Muscle layer of colon (tissue), 2 donors: ENCODE measurements around the gene GPR119.
"Not testable (repeated sequence)": the region's sequence is repeated elsewhere in the genome, so short reads cannot be mapped to it uniquely, and the experiment has no call there.

Source experiments
- H3K27ac ChIP-seq: one replicate; pipeline ENCODE4 v1.7.0; 2013; ENCODE audit warnings: low read depth, mild to moderate bottlenecking, low read length, moderate library complexity
- H3K27me3 ChIP-seq, 2 donors: one replicate each; pipeline ENCODE4 v1.7.0; 2013; ENCODE audit warnings: low read length in 2 of 2, mild to moderate bottlenecking in 2 of 2; ENCODE audit not compliant: insufficient read depth in 2 of 2, control insufficient read depth in 1 of 2
- H3K36me3 ChIP-seq: one replicate; pipeline ENCODE4 v1.7.0; 2013; ENCODE audit warnings: mild to moderate bottlenecking, low read length; ENCODE audit not compliant: insufficient read depth
- H3K4me1 ChIP-seq: one replicate; pipeline ENCODE4 v1.7.0; 2013; ENCODE audit warnings: mild to moderate bottlenecking, low read length; ENCODE audit not compliant: insufficient read depth
- H3K4me3 ChIP-seq, 2 donors: one replicate each; pipeline ENCODE4 v1.7.0; 2013; ENCODE audit warnings: low read length in 2 of 2, low read depth in 1 of 2, mild to moderate bottlenecking in 1 of 2, moderate library complexity in 1 of 2
- H3K9ac ChIP-seq: one replicate; pipeline ENCODE4 v1.7.0; 2013; ENCODE audit warnings: low read length
- H3K9me3 ChIP-seq: one replicate; pipeline ENCODE4 v1.7.0; 2013; ENCODE audit warnings: mild to moderate bottlenecking, low read length
- donor health status: abdominal sarcoma.
- donor health status: Adenocarcinoma of cecum.

Gene GPR119

DNA sequence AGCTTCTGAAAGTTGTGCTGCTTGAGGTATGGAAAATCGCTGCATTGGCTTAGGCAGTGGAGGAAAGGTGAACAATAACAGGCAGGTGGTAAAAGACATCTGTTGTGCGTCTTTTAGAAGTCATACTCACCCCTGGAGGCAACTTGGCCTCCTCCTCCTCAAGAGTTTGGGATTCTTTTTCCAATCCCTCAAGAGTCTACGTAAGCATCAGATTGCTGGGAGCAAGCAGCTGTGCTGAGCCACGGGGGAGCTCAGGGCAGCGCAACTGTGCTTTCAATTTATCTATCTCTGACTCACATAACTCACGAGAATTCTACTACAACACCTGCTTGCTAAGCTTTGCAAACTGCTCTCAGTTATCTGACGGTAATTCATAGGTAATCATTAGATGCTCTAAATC is 9.9 kb upstream of the GPR119 start:
- H3K4me1 ChIP-seq = no peaks in the 10 kb centered on the region
- no peaks in the 10 kb centered on the region for H3K36me3 ChIP-seq
- H3K9me3 ChIP-seq = no peaks in the 10 kb centered on the region
- H3K4me3 ChIP-seq = no peak overlapping the region
- H3K27me3 ChIP-seq = peaks cover 0 to 4% of the 10 kb centered on the region in 2 donors
- H3K27ac ChIP-seq = no peak overlapping the region
- H3K9ac ChIP-seq = no peak overlapping the region

DNA sequence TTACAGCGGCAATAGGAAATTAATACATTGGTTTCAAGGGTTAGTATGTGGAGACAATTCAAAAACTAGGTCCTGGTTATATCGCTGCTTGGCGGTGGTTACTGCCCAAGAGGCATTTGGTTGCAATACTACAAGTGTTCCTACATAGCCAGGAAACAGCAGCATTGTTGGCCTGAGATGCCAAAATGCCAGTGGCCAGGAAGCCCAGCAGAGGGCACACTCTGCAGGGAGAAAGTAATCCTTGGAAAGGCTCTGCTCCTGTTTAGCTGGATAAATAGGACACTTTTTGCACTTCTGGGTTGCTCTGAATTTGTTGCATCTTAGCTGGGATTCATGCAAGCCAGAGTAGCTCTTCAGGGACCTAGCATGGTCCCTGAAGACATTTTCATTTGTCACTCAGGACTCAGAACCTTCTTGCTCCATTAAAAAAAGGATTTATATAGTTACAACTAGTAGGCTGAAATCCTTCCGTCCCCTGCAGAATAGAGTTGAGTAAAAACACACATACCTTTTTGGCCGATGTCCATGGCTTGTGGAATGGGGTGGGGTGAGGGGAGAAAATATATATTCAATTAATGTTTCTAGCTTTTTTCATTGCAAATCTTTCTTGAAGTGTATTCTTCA is 8.1 kb upstream of the GPR119 start:
- Histone ChIP-seq H3K4me3 (no peak overlapping the region), H3K27ac (no peak overlapping the region), H3K9ac (no peak overlapping the region), H3K9me3 (no peaks in the 10 kb centered on the region), H3K36me3 (no peaks in the 10 kb centered on the region), H3K4me1 (no peaks in the 10 kb centered on the region), H3K27me3 (peaks cover 0 to 4% of the 10 kb centered on the region in 2 donors)

DNA sequence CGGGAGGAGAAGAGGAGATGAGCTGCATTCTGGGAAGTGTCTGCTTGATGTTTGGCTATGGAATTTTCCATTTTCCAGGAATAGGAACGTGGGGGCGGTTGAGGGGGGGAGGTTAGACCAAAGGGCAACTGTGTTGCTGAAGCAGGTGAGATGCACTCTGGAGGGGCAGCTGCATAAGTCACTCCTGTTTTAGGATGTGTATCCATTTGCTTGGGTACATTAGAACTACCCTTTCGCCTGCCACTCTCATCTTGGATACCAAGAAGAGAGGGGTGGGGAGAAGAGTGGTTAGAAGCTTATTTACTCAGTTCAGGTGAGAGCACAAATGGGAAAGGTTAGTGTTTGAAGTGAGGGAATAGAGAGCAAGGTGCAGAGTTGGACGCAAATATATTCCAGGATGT is 934 bp upstream of the GPR119 start:
- no peaks in the 10 kb centered on the region for H3K9me3 ChIP-seq
- H3K36me3 ChIP-seq = no peaks in the 10 kb centered on the region
- no peak overlapping the region for H3K9ac ChIP-seq
- H3K4me3 ChIP-seq = no peak overlapping the region
- H3K4me1 ChIP-seq = no peaks in the 10 kb centered on the region
- no peak overlapping the region for H3K27ac ChIP-seq
- peaks cover 0 to 15% of the 10 kb centered on the region in 2 donors for H3K27me3 ChIP-seq

DNA sequence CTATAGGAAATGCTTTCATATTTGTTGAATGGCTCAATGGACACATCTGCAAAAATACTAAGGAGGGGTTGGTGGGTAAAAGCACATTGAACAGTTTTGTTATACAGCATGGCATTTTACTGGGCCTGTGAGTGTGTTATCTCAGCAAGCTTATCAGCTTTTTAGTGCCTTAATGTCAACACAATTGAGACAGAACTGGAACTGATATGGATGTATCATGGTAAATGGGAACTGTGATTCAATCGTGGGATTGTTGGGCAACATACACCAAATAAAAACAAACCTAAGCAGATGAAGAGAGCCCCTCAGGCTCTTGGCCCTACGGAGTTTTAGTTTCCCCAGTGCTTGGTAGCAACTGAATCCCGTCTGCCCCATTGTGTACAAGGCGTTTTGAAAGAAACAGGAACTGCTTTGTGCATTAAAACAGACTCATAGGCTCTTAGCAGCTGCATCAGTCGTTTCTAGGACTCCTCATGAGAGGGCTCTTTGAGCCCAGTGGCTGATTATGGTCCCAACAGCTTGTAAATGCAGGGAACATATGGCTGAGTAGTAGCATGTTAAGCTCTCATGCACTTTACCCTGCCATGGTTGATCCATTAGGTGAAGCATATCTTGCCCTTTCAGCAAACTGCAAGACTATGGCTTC is 7.3 kb downstream of the GPR119 start:
- Histone ChIP-seq H3K4me3 (no peak overlapping the region), H3K27me3 (peaks cover 0 to 6% of the 10 kb centered on the region in 2 donors), H3K4me1 (no peaks in the 10 kb centered on the region), H3K9me3 (no peaks in the 10 kb centered on the region), H3K27ac (no peak overlapping the region), H3K36me3 (no peaks in the 10 kb centered on the region), H3K9ac (no peak overlapping the region)

DNA sequence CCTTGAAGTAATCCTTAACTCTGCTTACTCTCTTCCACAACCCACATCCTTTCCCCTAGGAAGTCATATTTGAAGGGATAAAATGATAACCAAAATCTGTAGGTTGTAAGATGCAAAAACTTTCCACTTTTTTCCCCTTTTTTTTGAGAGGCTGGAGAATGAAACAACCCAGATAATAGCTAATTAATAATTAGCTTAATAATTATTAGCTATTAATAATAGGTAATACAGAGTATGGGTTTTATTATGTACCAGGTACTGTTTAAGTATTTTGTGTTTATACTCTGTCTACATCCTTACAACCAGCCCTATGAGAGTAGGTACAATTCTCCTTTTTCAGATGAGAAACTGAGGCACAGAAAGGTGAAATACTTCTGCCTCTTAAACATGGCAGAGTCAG is 9.4 kb downstream of the GPR119 start:
- no peaks in the 10 kb centered on the region for H3K36me3 ChIP-seq
- H3K4me3 ChIP-seq = no peak overlapping the region
- no peak overlapping the region for H3K9ac ChIP-seq
- H3K27me3 ChIP-seq = no peaks in the 10 kb centered on the region
- H3K4me1 ChIP-seq = no peaks in the 10 kb centered on the region
- no peaks in the 10 kb centered on the region for H3K9me3 ChIP-seq
- H3K27ac ChIP-seq = no peak overlapping the region

DNA sequence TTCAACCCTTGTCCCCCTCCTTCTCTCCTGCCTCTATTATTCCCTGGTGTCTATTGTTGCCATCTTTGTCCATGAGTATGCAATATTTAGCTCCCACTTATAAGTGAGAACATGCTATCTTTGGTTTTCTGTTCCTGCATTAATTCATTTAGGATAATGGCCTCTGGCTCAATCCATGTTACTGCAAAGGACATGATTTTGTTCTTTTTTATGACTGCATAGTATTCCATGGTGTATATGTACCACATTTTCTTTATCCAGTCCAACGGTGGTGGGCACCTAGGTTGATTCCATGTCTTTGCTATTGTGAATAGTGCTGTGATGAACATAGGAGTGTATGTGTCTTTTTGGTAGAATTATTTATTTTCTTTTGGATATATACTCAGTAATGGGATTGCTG is 33.4 kb downstream of the GPR119 start:
- H3K27me3 ChIP-seq, H3K4me1 ChIP-seq, H3K27ac ChIP-seq, H3K9me3 ChIP-seq, H3K36me3 ChIP-seq, H3K9ac ChIP-seq, H3K4me3 ChIP-seq: not testable (repeated sequence)

DNA sequence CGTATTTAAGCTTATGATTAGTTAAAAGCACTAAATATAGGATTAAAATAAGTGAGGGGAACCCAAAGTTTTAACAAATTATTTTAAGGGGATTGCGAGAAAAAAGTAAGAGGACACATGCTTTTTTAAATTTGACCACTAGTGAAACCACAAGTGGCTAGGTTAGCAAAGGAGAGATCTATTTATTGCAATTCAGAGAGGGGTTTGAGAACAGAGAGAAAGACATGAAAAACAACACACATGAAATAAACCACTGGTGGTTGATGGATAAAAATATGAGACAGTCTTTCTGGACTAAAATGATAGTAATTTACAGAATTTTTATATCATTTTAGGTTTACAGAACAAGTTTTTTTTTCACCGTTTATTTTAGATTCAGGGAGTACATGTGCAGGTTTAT is 33.9 kb downstream of the GPR119 start:
- no peaks in the 10 kb centered on the region for H3K4me1 ChIP-seq
- no peaks in the 10 kb centered on the region for H3K27me3 ChIP-seq
- H3K9ac ChIP-seq = no peak overlapping the region
- H3K4me3 ChIP-seq = no peak overlapping the region
- no peak overlapping the region for H3K27ac ChIP-seq
- H3K9me3 ChIP-seq = no peaks in the 10 kb centered on the region
- no peaks in the 10 kb centered on the region for H3K36me3 ChIP-seq

DNA sequence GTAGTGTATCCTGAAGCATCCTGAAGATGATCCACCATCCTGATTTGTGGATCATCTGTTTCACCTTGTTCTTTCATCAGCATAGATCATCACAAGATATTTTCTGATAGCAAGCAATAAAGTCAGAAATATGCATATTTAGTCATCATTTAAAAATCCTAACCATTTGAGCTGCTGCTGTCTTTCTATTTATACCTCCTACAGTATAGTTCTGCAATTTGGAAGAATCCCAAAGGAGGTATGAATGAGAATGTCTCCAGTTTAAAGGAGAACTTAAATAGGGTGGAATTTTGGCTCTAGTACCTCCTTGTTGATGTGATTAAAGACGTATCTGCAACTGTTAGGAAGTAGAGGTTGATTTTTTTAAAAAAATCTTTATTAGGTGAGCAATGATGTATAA is 38.2 kb downstream of the GPR119 start:
- Histone ChIP-seq H3K4me1 (no peaks in the 10 kb centered on the region), H3K27me3 (no peaks in the 10 kb centered on the region), H3K27ac (no peak overlapping the region), H3K9ac (no peak overlapping the region), H3K9me3 (no peaks in the 10 kb centered on the region), H3K36me3 (no peaks in the 10 kb centered on the region), H3K4me3 (no peak overlapping the region)

DNA sequence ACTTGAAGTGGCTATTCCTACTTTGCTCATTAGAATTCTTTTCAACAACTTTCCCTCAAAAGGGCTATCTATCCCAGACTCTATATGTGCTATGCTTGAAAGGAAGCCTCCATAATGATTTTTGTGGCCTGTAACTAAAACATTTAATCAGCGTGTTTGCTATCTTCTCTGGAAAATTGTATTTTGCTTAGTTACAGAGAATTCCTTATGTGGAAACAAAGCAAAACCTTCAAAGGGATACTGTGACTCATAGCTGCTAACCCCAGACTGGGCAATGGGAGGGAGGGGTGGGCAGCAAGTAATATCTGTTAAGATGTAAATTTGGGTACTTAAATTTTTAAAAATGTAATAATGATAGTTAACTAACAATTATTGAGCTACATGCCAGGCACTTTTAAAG is 42.1 kb downstream of the GPR119 start:
- H3K9ac ChIP-seq = no peak overlapping the region
- no peak overlapping the region for H3K27ac ChIP-seq
- no peak overlapping the region for H3K4me3 ChIP-seq
- H3K27me3 ChIP-seq = no peaks in the 10 kb centered on the region
- H3K4me1 ChIP-seq = no peaks in the 10 kb centered on the region
- no peaks in the 10 kb centered on the region for H3K36me3 ChIP-seq
- no peaks in the 10 kb centered on the region for H3K9me3 ChIP-seq

DNA sequence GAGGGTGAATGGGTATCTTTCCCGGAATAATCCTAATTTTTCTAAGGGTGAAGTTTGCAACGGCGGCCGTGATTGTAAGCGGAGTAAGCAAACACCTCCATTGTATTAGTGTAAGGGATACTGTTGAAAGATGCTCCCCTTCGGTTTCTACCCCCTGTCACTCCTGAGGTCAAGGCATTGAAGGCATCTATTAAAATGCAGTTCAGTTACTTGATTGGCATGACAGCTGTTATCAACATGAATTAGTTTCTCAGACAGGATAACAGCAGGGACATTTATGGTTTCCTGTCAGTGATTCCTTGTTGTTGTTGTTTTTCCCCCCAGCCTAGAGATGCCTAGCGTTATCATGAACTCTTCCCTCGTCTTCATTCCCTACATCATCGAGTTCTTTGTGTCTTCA is 45.2 kb downstream of the GPR119 start:
- no peaks in the 10 kb centered on the region for H3K36me3 ChIP-seq
- no peak overlapping the region for H3K27ac ChIP-seq
- H3K9ac ChIP-seq = no peak overlapping the region

DNA sequence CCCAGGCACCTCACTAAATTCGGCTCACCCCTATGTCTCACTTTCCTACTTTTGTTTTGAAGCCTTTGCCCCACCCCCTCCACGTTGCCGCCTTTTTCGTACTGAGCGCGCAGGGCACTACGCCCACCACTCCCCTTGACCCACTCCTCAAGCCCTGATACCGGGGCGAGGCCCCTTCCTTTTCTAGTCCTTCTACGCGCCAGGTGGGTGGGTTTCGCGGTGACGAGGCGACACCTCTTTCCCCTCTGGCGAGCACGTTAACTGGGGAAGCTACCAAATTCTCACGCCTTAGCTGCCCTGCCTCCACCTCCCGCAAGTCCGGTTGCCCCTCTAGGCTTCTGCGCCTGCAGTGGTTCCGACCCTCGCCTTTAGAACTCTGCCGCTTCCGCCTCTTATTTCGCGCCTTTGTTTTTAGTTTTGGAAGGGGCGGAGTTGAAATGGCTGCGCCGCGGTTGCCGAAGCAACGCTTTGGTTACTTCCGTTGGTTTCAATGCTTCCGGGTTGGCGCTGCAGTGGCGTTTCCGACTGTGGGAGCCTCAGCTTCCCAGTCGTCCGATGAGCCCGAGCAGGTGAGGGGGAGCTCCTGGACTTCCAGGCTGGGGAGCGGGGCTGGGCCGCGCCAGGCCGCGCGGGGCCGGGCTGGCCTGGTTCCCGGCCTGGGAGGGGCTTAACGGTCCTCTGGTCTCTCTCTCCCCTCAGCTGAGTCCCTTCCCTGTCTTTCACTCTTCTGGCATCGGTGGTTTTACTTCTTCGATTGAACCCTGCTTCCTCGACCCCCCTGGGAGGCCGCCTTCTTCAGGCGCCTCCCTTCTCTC is 45.9 kb downstream of the GPR119 start, which contains the start of gene SLC25A14:
SLC25A14 (plus strand) TSS at position 512 of the 815 bp plus-strand sequence. CDS start 360 bp downstream, outside the sequence.
- H3K27ac ChIP-seq = no peak within 1 kb of the TSS
- no peaks in the 10 kb centered on the region for H3K27me3 ChIP-seq
- no peaks in the 10 kb centered on the region for H3K36me3 ChIP-seq
- H3K4me1 ChIP-seq = no peaks in the 10 kb centered on the region
- no peaks in the 10 kb centered on the region for H3K9me3 ChIP-seq
- no peak within 1 kb of the TSS for H3K9ac ChIP-seq
- peak within 1 kb of the TSS; percentile 48 to 83 for H3K4me3 ChIP-seq

More for the DNA sequence above, 45.2 kb downstream of the GPR119 start:
- no peaks in the 10 kb centered on the region for H3K27me3 ChIP-seq
- no peaks in the 10 kb centered on the region for H3K9me3 ChIP-seq
- H3K4me1 ChIP-seq = no peaks in the 10 kb centered on the region
- peak overlapping the region; percentile 48 to 83 for H3K4me3 ChIP-seq
